Measurements from ENCODE around the gene HOXD4.

The HOXD4 gene

DNA sequence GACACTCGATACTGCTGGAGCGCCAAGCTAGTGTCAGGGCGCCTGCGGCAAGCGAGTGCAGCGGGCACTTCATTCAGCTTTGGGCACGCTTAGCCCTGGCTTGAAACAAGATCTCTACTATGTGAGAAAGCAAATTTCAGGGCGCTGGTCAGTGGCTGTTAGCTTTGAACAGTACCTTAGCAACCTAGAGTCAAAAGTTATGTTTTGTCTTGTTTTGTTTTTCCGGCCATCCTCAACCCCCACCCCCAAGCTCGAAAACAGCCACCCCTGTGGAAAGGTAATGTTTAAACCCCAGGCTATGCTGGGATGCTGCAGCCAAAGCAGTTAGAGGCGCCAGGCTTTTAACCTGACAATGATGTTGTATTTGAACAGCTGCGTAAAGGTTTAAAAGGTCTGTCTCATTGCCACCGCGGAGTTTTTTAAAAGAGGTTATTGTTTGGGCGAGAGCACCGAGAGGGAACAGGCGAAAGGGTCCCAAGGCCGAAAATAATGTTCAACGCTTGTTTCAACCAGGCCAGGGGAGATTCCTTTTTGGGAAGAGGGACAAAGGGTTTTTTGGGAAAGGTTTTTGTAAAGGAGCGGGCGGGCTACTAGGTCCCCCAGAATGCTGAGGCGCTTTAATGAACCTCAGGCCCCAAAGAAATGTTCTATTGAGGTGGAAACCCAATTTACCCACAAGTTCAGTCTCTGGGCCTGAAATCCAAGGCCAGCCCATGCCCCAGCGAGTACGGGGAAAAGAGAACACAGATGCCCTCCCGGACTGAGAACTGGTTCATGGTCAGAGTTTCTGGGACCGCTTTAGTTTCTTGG lies 37.0 kb upstream of the HOXD4 start:
- DNase-seq (no peak), ATAC-seq (no peak)

DNA sequence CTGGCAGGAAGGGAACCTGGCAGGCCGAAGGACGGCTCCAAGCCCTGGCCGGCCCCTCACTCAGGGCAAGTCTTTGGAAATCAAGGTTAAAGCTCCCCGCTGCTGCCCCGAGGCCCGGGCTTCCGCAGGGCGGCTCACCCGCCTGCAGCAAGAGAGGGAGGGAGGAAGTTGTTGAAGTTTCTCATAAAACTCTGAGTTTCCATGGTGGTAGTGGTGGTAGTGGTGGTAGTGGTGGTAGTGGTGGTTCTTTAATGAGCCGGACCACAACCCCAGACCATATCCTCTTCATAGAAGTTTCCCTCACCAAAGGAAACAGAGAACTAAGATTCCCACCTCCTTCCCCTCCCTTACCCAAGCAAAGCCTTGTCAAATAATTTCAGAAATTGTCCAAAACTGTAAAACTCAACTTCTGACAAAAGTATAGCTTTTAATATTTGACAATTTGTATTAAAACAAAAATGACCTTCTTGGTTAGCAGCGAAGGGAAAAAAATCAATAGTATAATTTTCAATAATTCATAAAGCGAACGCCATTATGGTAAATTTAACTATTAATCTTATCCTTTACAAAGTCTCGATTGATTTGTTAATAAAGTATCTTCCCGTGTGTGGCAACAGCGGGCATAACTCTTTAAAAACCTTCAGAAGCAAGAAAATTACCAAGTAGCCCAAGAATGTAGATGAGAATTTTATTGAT lies 36.3 kb upstream of the HOXD4 start:
- no peak for ATAC-seq
- DNase-seq, result no peak

DNA sequence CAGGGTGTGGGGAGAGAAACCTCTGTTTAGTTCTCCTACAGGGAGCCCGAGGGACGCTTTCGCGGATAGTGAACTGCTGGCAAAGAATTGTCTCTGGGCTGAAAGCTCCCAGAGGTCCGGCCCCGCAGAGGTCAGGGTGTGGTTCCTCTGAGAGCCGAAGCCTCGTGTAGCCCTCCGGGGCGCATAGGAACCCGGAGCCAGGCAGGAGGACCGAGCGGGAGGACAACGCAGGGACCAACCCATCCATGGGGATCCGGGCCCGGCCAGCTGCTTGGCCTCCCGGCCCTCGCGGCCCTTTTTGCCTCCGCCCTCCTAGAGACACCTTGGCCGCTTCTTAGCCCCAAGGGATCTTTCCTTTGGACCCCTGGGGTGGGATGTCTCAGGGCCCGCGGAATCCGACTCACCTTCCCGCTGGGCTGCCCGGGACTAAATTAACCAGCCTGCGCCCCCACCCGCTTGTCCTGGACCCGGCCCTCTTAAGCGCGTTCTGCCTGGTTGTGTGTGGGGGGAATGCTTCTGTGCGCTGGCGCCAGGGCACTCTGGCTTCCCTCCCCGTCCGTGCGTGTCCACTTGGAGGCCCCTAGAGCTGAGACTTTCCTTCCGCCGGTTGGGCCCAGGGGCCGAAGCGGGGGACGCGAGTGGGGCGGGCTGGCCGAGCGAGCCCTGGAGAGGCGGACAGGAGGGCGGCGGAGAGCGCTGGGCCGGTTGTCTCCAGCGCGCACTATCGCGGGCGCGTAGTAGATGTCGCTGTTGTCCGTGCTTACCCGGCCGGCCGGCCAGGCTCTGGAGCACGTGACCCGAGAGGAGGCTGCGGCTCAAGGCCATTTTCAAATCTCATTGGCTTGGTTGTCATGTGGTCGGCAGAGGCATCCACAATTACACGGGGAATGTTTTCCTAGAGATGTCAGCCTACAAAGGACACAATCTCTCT lies 35.2 kb upstream of the HOXD4 start, which contains the start of gene HOXD10:
HOXD10 (plus strand) TSS at position 896 of the 931 bp plus-strand sequence. CDS start 56 bp downstream, outside the sequence.
- ATAC-seq, result no peak
- DNase-seq, result no peak

GRCh38 chr2:176117162-176117822 lies 34.1 kb upstream of the HOXD4 start:
- ATAC-seq (no peak), DNase-seq (no peak)

DNA sequence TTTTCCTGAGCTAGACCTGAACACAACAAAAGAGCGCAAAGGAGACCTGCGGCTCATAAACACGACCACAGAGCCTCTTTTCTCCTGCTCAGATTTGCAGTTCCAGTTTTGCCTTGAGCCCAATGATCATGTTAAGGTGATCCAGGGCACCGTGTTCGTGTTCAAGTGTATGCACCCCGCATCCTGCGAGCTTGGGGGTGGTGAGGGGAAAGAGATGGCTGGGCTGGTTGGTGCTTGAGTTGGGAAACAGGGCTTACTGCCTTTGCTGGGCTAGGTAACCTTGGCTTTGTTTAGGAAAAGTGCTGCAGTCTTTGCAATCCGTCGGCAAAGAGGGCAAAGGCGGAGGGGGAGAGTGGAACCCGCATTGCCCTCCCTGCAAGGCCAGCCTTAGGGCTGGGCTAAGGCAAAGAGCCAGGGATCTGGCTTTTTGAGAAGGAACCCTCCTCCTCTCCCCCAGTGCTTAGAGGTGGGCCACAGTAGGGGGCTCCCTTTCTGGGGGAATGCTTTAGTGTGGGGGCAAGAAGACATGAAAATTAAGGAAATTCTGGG lies 33.5 kb upstream of the HOXD4 start:
- ATAC-seq (no peak), DNase-seq (no peak)

GRCh38 chr2:176118601-176119339 lies 32.6 kb upstream of the HOXD4 start:
- no peak for DNase-seq

GRCh38 chr2:176120364-176121189 lies 30.8 kb upstream of the HOXD4 start:
- DNase-seq, result no peak
- no peak for ATAC-seq

More at GRCh38 chr2:176118601-176119339, 32.6 kb upstream of the HOXD4 start:
- no peak for ATAC-seq

GRCh38 chr2:176121190-176122051 lies 29.9 kb upstream of the HOXD4 start:
- ATAC-seq (no peak), DNase-seq (no peak)

DNA sequence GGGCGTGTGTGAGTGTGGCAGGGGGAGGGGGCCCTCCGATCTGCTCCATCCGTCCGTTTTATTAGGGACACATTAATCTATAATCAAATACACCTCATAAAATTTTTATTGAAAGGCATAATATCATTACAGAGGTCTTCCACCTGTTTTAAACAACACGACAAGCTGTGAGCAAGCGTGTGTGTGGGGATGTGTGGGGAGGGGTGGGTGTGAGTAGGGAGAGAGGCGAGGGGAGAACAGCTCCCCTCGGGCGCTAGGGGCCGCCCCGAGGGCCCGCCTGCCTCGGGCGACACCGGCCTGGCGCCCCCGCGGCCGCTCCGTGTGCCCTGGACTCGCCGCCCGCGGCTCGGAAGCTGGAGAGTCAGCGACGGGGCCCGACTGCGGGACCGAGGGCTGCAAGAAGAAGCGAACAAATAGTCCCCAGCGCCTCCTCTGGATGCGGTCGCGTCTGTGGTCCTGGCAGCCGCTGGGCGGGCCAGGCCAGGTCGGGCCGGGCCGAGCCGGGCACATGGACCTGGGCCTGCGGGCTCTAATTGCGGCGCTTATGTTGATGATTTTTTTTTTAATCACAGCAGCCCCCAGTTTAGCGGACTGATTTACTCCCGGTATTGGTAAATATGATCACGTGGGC lies 29.2 kb upstream of the HOXD4 start:
- ATAC-seq, result no peak
- no peak for DNase-seq

DNA sequence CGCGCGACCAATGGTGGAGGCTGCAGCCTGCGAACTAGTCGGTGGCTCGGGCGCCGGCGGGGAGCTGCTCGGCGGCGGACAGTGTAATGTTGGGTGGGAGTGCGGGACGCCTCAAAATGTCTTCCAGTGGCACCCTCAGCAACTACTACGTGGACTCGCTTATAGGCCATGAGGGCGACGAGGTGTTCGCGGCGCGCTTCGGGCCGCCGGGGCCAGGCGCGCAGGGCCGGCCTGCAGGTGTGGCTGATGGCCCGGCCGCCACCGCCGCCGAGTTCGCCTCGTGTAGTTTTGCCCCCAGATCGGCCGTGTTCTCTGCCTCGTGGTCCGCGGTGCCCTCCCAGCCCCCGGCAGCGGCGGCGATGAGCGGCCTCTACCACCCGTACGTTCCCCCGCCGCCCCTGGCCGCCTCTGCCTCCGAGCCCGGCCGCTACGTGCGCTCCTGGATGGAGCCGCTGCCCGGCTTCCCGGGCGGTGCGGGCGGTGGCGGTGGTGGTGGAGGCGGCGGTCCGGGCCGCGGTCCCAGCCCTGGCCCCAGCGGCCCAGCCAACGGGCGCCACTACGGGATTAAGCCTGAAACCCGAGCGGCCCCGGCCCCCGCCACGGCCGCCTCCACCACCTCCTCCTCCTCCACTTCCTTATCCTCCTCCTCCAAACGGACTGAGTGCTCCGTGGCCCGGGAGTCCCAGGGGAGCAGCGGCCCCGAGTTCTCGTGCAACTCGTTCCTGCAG lies 28.5 kb upstream of the HOXD4 start, which contains the start of gene HOXD9:
HOXD9 (plus strand) TSS at position 37 of the 728 bp plus-strand sequence; CDS start at position 87, 50 bp downstream.
- DNase-seq, result no peak

GRCh38 chr2:176123411-176124109 lies 27.8 kb upstream of the HOXD4 start:
- ATAC-seq, result no peak
- no peak for DNase-seq

More for the DNA sequence above, 28.5 kb upstream of the HOXD4 start, which contains the start of gene HOXD9:
- peak; percentile 49 for ATAC-seq

- no peak for ATAC-seq
- no peak for DNase-seq
Observed at GRCh38 chr2:176124110-176124946, 27.0 kb upstream of the HOXD4 start.

- no peak for ATAC-seq
- no peak for DNase-seq
Observed at GRCh38 chr2:176124947-176125771, 26.2 kb upstream of the HOXD4 start.

DNA sequence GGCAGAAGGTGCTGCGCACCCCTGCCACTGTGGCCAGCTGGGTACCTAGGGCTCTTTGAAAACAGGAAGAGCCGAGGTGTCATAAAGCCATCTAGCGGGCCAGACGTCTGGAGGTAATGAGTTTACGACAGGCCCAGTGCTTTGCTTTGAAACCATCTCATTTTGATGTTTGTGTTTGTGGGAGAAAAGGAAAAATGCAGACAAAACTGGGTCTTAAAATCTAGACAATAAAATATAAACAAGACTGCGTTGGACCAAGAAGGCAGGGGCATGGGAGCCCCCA lies 25.6 kb upstream of the HOXD4 start:
- DNase-seq, result no peak
- ATAC-seq, result no peak

Data from stimulated activated naive CD8-positive, alpha-beta T cell treated with anti-CD3 and anti-CD28 coated beads, Interleukin-15, Interleukin-2, amounts not matched to agents 100 U/mL and 50 U/mL, for 24 hours (primary cell).